ENCODE measurements around the gene TPTE2. TPM values are rescaled to one million over a fixed set of nuclear protein-coding genes. Genes with fewer than 3 reads are reported as not detected.

Gene TPTE2
- total RNA-seq, 1 experiment from 2014 or later = not detected

DNA sequence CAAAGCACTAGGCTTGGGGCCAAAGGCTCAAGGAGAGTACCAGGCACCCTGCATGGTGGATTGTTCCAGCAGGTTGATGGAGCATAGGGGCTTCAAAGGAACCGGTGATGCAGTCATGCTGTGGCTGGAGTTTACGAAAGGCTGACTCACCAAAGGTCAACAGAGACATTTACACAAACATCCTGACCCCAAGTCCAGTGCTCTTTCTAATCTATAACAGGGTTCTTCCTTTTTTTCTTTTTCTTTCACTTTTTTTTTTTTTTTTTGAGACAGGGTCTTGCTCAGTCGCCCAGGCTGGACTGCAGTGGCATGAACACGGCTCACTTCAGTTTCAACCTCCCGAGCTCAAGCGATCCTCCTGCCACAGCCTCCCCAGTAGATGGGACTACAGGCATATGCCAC lies 35.6 kb upstream of the TPTE2 start:
- Mint-ChIP-seq H3K27me3 (ENCODE audit: unreplicated experiment) (no peaks in the 10 kb centered on the region), H3K4me3 (ENCODE audit: low read depth, unreplicated experiment) (no peak overlapping the region), H3K9me3 (ENCODE audit: low read depth, unreplicated experiment) (no peaks in the 10 kb centered on the region), H3K4me1 (ENCODE audit: low read depth, unreplicated experiment) (peaks cover 18% of the 10 kb centered on the region), H3K36me3 (ENCODE audit: insufficient read depth, unreplicated experiment) (peaks cover 6% of the 10 kb centered on the region), H3K27ac (ENCODE audit: unreplicated experiment) (no peak overlapping the region)
- no peak for TF ChIP-seq CTCF (IDR thresholded peaks at IDR 0.05; ENCODE audit: unreplicated experiment)
- intact Hi-C loops (cut with micrococcal nuclease; ENCODE audit: unreplicated experiment) = no loop called here
- DNase-seq = peak; percentile 13
- CTCF ChIA-PET = no interaction called here
- BruUV-seq (replicated peaks) = no TSS peak

- BruUV-seq (replicated peaks) = no TSS peak
- TF ChIP-seq CTCF (IDR thresholded peaks at IDR 0.05; ENCODE audit: unreplicated experiment) = no peak
- intact Hi-C loops (cut with micrococcal nuclease; ENCODE audit: unreplicated experiment) = no loop called here
- Mint-ChIP-seq H3K36me3 (ENCODE audit: insufficient read depth, unreplicated experiment) (no peaks in the 10 kb centered on the region), H3K27ac (ENCODE audit: unreplicated experiment) (no peak overlapping the region), H3K9me3 (ENCODE audit: low read depth, unreplicated experiment) (no peaks in the 10 kb centered on the region), H3K27me3 (ENCODE audit: unreplicated experiment) (no peaks in the 10 kb centered on the region), H3K4me3 (ENCODE audit: low read depth, unreplicated experiment) (no peak overlapping the region), H3K4me1 (ENCODE audit: low read depth, unreplicated experiment) (peaks cover 18% of the 10 kb centered on the region)
- CTCF ChIA-PET = no interaction called here
- DNase-seq = no peak
Measured at GRCh38 chr13:19596086-19596485, 34.8 kb upstream of the TPTE2 start.

- peaks cover 13% of the 10 kb centered on the region for H3K27me3 Mint-ChIP-seq (ENCODE audit: unreplicated experiment)
- intact Hi-C loops (cut with micrococcal nuclease; ENCODE audit: unreplicated experiment) = no loop called here
- no peaks in the 10 kb centered on the region for H3K36me3 Mint-ChIP-seq (ENCODE audit: insufficient read depth, unreplicated experiment)
- H3K27ac Mint-ChIP-seq (ENCODE audit: unreplicated experiment) = no peak overlapping the region
- CTCF ChIA-PET = no interaction called here
- BruUV-seq (replicated peaks) = no TSS peak
- no peak for DNase-seq
- no peaks in the 10 kb centered on the region for H3K9me3 Mint-ChIP-seq (ENCODE audit: low read depth, unreplicated experiment)
- TF ChIP-seq CTCF (IDR thresholded peaks at IDR 0.05; ENCODE audit: unreplicated experiment) = no peak
- peaks cover 15% of the 10 kb centered on the region for H3K4me1 Mint-ChIP-seq (ENCODE audit: low read depth, unreplicated experiment)
- H3K4me3 Mint-ChIP-seq (ENCODE audit: low read depth, unreplicated experiment) = no peak overlapping the region
Measured at GRCh38 chr13:19592657-19593180, 31.4 kb upstream of the TPTE2 start.

- no peak overlapping the region for H3K27ac Mint-ChIP-seq (ENCODE audit: unreplicated experiment)
- BruUV-seq (replicated peaks) = no TSS peak
- H3K4me1 Mint-ChIP-seq (ENCODE audit: low read depth, unreplicated experiment) = peaks cover 6% of the 10 kb centered on the region
- H3K27me3 Mint-ChIP-seq (ENCODE audit: unreplicated experiment) = peaks cover 13% of the 10 kb centered on the region
- CTCF ChIA-PET = no interaction called here
- no peaks in the 10 kb centered on the region for H3K36me3 Mint-ChIP-seq (ENCODE audit: insufficient read depth, unreplicated experiment)
- DNase-seq = no peak
- TF ChIP-seq CTCF (IDR thresholded peaks at IDR 0.05; ENCODE audit: unreplicated experiment) = no peak
- intact Hi-C loops (cut with micrococcal nuclease; ENCODE audit: unreplicated experiment) = no loop called here
- no peak overlapping the region for H3K4me3 Mint-ChIP-seq (ENCODE audit: low read depth, unreplicated experiment)
- H3K9me3 Mint-ChIP-seq (ENCODE audit: low read depth, unreplicated experiment) = no peaks in the 10 kb centered on the region
Measured at GRCh38 chr13:19591864-19592263, 30.5 kb upstream of the TPTE2 start.
